GM21723 (cell line): ENCODE data around the gene DNALI1.

Source experiments
- ATAC-seq: cut with Tn5 transposase; IDR thresholded peaks from one replicate; pipeline ENCODE4 v1.9.1; 2021; ENCODE audit warnings: mild to moderate bottlenecking, moderate library complexity; ENCODE audit not compliant: unreplicated experiment

Gene DNALI1

GRCh38 chr1:37601441-37601840 is 44.7 kb downstream of the DNALI1 start:
- ATAC-seq = no peak

GRCh38 chr1:37602750-37603694 is 46.3 kb downstream of the DNALI1 start:
- ATAC-seq = no peak

GRCh38 chr1:37605061-37605650 is 48.4 kb downstream of the DNALI1 start:
- no peak for ATAC-seq

GRCh38 chr1:37605806-37606474 is 49.2 kb downstream of the DNALI1 start:
- ATAC-seq = no peak

GRCh38 chr1:37606481-37607263 is 49.9 kb downstream of the DNALI1 start:
- no peak for ATAC-seq

GRCh38 chr1:37609002-37609401 is 52.3 kb downstream of the DNALI1 start:
- no peak for ATAC-seq

GRCh38 chr1:37609994-37610393 is 53.3 kb downstream of the DNALI1 start:
- ATAC-seq = no peak

GRCh38 chr1:37612186-37612585 is 55.4 kb downstream of the DNALI1 start:
- no peak for ATAC-seq

GRCh38 chr1:37614105-37614504 is 57.4 kb downstream of the DNALI1 start:
- ATAC-seq = no peak

- no peak for ATAC-seq
Measured at GRCh38 chr1:37616330-37616729, 59.6 kb downstream of the DNALI1 start.
